Hippocampal formation (tissue), 2 donors: ENCODE measurements around the gene UPB1.
"Not testable (repeated sequence)": the region's sequence is repeated elsewhere in the genome, so short reads cannot be mapped to it uniquely, and the experiment has no call there.

ENCODE experiments used
- DNase-seq, 2 donors: peaks; one replicate each; lab custom pipeline; 2025; lab: John Stamatoyannopoulos, UW

UPB1 gene

DNA sequence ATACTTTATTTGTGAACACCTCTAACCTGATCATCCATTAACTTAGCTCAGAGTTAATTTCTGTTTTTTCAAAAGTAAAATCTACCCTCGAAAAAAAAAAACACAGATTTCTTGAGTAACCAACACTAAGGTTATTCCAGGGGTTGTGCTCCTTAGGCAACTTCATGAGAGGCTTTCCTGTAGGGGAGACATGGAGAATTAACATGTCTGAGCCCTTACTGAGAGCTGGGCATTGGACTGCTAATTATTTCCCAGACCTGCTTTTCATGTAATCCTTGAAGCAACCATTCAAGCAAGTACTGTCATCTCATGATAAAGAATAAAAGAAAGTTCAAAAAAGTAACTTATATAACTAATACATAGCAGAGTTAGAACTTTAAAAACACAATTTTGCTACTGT lies 13.5 kb upstream of the UPB1 start:
- DNase-seq = no peak

DNA sequence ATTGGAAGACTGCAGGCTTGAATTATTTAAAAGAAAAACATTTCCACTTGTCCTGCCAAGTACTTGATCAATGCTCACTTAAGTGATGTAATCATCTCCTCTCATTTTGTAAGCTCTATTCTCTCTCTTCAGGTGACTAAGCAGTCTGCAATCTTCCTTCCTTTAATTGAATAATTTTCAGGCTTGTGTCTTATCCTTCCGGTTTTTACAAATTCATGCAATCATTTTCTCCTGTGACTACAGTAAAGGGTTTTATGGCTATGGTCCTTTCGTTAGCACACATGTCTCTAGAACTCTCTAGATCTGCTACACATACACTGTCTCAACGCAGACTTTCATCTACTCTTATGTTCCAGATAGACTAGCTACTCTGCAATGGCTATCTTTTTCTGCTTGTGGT lies 12.6 kb upstream of the UPB1 start:
- no peak for DNase-seq

DNA sequence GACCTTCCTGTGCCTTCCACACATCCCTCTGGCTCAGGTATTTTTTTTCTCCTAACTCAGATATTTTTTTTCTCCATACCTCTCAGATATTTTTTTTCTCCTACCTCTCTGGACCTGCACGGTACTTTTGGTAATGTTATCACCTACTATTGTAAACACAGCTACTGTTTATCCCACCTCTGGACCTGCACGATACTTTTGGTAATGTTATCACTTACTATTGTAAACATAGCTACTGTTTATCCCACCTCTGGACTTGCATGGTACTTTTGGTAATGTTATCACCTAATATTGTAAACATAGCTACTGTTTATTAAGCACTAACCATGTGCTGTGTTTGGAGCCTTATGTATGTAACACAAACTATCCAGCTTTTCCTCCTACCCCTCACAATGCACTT lies 12.1 kb upstream of the UPB1 start:
- no peak for DNase-seq

DNA sequence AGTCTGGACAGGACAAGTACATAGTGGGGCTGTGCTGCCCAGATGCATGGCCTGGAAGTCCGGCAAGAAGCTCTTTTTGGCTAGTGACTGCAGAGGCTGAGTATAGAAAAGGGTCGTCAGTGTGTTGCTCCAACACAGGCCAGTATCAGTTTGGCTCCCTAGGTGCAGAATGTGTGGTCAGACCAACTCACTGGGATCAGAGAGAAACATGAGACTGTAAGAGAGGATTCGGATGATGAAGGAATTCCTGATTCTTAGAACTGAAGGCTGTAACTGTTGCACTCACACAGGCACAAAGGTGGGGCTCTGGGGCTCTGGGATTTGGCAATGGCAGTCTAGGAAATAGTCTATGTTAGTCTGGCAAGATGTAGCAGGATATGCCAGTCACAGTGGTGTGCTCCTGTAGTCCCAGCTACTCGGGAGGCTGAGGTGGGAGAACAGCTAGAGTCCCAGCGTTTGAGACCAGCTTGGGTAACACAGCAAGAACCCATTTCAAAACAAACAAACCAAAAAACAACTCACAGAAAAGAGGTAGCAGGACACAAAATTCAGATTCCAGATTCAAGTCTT lies 11.1 kb upstream of the UPB1 start:
- DNase-seq = no peak

DNA sequence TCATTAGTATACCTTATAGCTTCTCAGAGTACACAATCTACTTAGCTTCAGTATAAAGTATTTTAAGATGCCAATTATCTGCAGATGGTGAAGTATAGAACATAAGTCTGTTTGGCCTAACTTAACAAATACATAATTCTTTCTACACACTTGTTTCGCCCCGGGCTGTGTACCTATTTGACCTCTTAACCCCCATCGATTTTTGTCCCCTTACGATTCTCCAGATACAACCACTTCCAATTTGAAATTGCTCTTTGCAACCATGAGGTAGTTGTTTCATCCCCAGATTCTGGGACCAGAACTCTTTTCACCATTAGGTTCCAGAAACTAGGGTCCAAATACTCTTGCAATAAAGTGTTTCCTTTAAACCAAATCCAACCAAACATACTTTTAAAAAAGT lies 10.0 kb upstream of the UPB1 start:
- no peak for DNase-seq

DNA sequence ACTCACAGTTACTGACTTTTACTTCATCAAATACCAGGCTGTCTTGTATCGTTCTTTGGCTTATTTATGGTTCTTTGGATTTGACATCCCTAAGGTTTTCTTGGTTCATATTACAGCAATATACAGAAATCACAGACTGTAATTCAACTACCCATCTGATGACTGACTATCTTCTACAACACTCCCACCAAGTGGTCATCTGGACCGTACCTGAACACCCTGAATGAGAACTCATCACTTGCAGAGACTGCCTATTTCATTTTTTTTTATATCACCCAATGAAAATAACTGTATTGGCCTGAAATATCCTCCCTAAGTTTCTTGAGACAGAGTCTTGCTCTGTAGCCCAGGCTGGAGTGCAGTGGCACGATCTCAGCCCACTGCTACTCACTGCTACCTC lies 9.5 kb upstream of the UPB1 start:
- DNase-seq = no peak

DNA sequence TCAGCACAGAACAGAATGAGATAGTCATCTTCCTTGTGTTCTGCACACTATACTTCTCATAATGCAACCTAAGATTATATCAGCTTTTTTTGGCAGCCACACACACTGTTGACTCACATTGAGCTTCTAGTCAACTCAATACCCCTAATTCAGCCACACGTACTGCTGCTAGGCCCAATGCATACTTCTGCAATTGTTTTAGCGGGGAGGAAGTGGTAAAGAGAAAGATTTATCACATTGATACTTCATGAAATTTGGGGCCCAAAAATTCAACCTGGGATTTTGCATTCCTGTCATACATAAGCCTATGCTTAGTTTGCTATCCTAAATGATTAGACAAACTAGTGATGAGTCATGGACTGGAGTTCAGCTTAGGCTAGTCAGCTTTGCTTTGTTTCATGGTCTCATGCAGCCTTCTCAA lies 8.6 kb upstream of the UPB1 start:
- no peak for DNase-seq

DNA sequence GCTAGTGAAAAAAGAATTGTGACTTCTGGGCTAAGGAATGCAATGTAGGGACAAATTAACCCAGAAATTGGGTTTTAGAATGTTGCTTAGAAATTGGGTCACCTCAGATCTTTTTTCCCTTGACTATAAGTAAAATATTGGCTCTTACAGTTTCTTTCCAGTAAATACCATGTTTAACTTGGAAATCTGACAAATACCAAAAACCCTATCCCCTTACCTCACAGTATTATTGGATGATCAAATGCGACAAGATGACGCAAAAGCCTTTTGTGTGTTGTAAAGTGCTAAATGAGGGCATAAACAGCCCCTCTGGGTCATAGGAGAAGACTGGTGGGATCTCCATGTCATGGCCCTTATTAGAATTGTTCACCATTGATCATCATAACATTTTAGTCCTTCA lies 6.1 kb upstream of the UPB1 start:
- no peak for DNase-seq

DNA sequence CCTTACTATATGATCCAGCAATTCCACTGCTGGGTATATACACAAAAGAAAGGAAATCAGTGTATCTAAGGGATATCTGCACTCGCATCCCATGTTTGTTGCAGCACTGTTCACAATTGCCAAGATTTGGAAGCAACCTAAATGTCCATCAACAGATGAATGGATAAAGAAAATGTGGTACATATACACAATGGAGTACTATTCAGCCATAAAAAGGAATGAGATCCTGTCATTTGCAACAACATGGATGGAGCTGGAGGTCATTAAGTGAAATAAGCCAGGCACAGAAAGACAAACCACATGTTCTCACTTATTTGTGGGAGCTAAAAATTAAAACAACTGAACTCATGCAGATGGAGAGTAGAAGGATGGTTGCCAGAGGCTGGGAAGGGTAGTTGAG lies 5.7 kb upstream of the UPB1 start:
- not testable (repeated sequence) for DNase-seq

DNA sequence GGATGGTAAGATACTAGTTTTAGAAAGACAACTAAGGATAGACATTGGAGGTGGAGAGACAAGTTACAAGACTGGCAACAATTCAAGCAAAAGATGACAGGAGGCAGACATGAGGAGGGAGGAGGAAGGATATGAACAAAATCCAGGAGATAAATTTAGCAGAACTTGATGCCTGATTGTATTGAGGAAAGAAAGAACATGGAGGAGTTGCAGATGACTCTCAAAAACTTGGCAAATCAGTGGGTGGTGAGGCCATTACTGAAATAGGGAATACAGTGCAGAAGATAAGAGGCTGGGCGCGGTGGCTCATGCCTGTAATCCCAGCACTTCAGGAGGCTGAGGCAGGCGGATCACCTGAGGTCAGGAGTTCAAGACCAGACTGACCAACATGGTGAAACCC lies 2.7 kb upstream of the UPB1 start:
- no peak for DNase-seq

DNA sequence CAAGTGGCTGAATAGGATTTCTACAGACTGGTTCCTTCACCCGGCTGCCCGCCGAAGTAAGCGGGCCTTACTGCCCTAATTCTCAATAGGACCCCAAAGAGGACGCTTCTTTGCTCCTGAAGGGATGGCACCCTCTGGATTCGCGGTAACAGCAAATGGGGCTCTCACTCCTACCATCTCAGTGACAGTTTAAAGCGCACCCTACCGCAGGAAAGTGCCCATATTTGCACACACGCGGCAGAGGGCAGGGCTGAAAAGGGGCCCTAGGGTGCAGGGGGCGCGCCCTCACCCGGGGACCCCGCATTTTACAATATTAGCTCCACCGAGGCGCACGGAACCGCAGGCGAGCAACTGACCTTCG lies 985 bp upstream of the UPB1 start:
- no peak for DNase-seq

DNA sequence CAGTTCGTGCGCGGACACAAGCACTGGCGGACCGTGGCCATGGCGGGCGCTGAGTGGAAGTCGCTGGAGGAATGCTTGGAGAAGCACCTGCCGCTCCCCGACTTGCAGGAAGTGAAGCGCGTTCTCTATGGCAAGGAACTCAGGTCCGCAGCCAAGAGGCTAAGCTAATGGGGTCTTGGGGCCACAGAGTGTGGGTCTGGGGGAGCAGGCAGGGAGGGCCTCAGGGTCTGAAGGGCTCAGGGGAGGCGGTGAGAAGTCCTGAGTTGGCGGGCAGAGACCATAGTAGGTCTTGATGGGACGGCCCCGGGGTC lies 188 bp downstream of the UPB1 start:
- DNase-seq = no peak

DNA sequence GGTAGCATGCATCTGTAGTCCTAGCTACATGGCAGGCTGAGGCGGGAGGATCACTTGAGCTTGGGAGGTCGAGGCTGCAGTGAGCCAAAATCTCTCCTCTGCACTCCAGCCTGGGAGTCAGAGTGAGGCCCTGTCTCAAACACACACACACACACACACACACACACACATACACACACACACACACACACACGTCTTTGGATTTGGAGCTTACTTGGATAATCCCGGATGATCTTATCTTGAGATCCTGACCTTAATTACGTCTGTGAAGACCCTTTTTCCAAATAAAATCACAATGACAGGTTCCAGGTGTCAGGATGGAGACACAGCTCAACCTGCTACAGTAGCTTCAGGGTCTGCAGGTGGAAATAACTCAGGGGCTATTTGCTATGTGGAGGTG lies 1.1 kb downstream of the UPB1 start:
- DNase-seq = no peak

DNA sequence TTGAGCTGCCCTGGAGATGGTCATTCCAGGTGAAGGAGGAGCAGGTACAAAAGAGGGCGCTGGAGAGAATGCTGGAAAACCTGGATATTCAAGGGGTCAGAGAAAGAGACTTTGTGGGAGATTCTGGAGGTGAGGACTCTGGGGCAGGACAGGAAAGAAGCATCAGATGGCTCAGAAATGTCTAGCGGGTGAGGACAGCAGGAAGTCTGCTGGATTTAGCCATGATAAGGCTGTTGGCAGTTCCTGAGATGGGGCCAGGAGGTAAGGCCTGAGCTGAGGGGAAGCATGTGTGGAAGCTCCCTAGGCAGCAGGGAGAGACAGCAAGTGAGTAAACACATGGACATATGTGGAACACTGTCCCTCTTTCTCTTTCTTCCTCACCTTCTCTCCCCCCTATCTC lies 1.5 kb downstream of the UPB1 start:
- DNase-seq = no peak

DNA sequence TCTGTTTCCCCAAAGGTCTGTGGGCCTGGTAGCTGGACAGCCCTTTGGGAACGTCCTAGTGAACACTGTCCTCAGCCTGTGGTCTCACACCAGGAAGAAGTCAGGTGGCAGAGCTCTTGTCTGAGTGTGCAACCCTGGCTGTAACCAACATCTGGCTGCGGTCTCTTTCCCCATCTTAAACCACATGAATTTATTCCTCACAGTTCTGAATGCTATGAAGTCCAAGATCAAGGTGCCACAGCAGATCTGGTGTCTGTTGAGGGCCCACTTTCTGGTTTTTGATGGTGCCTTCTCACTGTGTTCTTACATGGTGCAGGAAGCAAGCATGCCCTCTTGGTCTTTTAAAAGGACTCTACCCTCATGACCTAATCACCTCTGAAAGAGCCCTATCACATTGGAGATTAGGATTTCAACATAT lies 2.7 kb downstream of the UPB1 start:
- no peak for DNase-seq

DNA sequence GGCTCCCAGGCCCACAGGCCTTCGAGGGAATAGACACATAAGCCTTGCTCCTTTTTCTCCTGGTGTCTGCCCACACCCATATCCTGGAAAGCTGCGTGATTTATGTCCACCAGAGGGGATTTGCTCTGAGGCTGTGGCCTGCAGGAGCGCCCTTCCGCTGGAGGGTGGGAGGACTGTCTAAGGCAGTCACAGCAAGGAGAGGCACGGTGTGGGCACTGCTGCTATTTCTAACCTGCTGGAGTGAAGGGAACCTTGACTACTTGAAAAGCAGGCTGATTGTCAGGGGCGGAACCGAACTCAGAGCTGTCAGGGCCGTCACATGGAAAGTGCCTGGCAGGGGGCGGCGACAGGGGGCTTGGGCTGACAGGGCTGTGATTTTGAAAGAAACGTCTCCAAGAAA lies 3.7 kb downstream of the UPB1 start:
- DNase-seq = no peak

DNA sequence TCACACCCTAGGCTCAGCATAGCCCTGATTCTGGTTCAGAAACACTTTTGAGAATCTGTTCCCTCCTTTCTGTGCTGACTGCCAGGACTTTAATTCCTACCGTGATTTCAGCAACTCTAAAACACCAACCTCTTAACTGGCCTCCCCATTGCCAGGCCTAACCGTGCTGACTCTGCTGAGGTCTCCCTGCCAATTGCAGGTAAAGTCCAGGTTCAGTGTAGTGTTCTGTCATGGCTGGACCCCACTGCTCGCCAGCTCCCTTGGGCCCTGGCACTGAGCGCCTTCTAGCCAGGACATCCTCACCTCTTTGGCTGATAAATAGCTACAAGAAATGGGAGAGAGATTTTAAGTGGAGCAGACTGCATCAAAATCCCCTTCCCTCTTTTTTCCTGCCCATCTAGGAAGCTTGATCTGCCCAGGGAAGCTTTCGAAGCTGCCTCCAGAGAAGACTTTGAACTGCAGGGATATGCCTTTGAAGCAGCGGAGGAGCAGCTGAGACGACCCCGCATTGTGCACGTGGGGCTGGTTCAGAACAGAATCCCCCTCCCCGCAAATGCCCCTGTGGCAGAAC lies 4.7 kb downstream of the UPB1 start:
- no peak for DNase-seq

DNA sequence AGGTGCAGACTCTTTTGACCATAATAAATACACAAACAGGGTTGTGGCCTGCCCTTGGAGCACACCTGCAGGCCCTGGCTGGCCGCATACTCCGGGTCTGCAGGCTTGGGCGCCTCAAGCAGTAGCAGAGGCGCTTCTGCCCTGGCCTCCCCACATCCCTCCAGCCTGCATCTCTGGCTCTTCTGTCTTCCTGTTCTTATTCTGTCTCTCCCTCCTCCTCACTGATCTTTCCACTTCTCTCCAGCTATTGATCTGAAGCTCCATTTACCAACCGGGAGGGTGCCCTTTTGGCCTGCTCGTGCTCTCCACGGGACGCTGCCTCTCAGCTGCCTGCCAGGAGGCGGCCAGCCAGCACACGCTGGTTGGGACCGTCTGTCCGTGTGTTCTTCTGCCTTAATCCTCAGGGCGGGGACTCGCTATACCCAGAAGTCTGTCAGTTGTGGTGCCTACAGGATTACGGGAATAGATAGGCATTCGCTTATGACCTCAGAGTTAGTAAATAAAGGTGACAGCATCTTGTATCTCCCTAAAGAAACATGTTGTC lies 5.2 kb downstream of the UPB1 start:
- DNase-seq = no peak

DNA sequence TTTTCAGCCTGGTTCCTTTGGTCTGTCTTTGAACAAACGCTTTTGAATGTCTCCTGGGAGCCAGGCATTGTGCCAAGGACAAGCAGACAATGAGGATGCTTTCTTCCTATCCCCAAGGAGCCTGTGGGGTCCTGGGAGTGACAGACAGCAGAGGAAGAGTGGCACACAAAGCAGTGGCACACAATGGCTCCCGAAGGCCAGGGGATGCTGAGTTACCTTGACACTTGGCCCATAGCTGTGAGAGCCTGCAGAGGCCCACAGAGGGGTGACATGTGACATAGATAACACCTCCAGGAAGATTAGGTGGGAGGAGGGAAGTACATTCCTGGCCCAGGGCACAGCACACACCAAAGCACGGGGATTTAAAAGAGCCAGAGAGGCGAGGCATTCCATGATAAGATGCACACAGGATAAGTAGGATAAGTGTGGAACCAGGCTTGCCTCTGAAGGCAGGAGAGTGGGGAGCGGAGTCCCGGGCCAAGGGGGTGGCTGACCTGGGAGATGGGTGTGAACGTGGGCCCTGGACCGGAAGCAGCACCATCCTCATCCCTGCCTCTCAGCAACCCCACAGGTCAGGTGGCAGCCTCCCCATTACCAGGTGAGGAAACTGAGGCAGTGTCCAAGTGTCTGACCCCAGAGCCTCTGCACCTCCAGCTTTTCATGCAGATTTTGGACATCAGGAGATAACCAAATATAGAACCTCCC lies 6.3 kb downstream of the UPB1 start:
- DNase-seq = no peak

DNA sequence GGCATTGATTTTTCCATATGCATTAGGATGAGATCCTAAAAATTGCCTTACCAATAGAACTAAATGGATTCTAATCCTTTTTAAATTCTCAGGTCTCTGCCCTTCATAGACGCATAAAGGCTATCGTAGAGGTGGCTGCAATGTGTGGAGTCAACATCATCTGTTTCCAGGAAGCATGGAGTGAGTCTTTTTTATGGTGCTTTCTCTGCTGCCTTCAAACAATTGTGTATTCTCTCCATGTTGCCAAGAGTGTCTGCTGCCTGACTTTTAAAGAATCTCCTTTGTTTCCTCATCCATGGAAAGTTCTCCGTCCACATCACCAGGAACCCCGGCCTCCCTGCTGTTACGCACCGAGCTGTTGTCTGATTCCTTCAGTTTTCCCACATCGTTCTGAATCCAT lies 6.9 kb downstream of the UPB1 start:
- no peak for DNase-seq

DNA sequence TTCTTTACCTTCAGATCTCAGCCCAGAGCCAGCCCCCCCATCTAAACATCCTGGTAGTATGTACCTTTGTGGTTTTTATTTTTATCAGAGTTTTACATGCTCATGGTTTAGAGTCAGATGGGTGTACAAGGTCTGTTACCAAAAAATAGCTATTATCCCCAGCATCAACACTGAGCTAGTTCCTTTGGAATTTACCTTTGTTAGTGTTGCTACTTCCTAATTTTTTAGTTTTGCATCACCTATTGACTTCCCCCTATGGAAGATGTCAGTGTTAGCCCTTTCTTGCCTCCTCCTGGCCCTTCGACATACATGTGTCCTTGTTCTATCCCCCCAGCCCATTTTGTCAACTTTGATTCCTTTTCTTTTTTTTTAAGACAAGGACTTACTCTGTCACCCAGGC lies 7.4 kb downstream of the UPB1 start:
- no peak for DNase-seq

DNA sequence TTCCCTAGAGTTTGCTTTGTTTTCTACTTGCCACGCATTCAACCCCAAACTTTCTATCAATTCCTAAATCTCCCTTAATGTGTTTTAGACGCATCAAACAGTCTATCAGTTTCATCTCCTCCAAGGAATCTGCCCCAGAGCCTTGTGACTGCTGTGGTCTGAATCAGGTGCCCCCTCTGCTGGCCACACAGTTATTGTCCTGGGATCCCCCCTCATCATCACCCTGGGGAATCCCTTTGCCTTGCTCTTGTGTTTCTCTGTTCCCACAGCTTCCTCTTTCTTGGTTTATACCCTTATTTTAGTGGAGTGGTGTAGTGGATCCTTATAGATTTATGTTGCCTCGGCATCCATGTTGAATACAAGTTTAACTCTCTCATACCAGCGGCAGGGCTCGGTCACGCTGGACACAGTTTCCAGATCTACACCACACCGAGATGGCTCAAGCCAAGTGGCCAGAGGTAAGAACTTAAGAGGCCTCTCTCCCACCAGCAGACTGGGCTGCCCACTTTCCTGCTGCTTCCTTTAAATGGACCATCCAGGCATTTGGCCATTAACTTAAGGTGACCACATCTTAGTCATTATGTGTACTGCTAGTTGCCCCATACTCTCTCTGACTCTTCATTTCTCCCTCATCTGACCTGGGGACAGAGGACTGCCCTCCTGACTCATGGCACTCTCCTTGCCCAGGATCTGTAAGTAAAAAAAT lies 8.2 kb downstream of the UPB1 start:
- DNase-seq = peak in 1 of 2 donors; percentile 26

DNA sequence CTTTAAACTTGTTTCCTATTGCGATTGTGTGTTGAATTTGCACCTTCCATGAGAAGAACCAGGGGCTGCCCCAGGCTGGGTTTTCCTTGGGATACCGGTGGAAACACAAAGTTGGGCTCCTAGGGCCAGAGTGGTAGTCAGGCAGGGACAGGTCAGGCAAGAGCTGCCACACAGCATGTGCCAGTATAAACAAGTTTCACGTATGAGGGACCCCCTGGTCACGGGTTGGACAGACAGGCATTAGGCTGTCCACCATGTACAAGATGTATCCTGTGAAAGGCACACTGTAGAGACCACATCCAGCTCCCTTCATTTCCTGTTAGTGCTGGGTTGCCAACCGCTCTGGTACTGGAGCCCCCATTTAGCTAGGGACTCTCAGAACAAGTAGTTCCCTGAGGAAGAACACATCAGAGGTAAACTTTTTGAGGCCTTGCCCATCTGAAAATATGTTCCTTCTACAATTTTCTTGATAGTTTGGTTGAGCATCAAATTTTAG lies 8.8 kb downstream of the UPB1 start:
- DNase-seq = no peak
